Measurements from ENCODE around the gene COL28A1. TPM values are rescaled to one million over a fixed set of nuclear protein-coding genes. Genes with fewer than 3 reads are reported as not detected.

Gene COL28A1
- total RNA-seq, 2 experiments from 2014 or later, result not detected

DNA sequence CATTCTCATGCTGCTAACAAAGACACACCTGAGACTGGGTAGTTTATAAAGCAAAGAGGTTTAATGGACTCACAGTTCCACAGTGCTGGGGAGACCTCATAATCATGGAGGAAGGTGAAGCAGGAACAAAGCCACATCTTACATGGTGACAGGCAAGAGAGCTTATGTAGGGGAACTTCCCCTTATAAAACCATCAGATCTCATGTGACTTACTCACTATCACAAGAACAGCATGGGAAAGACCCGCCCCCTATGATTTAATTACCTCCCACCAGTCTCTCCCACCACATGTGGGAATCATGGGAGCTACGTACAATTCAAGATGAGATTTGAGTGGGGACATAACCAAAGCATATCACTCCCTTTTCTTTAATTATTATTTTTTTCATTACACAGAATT lies 16.6 kb downstream of the COL28A1 start:
- H3K27ac Mint-ChIP-seq, result no peak overlapping the region
- H3K27me3 Mint-ChIP-seq, result no peaks in the 10 kb centered on the region
- POLR2A ChIA-PET, result no interaction called here
- DNase-seq, result no peak
- no peak overlapping the region for H3K4me3 Mint-ChIP-seq
- TF ChIP-seq, protein P1, sequence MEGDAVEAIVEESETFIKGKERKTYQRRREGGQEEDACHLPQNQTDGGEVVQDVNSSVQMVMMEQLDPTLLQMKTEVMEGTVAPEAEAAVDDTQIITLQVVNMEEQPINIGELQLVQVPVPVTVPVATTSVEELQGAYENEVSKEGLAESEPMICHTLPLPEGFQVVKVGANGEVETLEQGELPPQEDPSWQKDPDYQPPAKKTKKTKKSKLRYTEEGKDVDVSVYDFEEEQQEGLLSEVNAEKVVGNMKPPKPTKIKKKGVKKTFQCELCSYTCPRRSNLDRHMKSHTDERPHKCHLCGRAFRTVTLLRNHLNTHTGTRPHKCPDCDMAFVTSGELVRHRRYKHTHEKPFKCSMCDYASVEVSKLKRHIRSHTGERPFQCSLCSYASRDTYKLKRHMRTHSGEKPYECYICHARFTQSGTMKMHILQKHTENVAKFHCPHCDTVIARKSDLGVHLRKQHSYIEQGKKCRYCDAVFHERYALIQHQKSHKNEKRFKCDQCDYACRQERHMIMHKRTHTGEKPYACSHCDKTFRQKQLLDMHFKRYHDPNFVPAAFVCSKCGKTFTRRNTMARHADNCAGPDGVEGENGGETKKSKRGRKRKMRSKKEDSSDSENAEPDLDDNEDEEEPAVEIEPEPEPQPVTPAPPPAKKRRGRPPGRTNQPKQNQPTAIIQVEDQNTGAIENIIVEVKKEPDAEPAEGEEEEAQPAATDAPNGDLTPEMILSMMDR (IDR thresholded peaks at IDR 0.05), result no peak
- ATAC-seq, result no peak
- no peaks in the 10 kb centered on the region for H3K9me3 Mint-ChIP-seq
- intact Hi-C loops (cut with micrococcal nuclease), result no loop called here
- no peaks in the 10 kb centered on the region for H3K36me3 Mint-ChIP-seq (ENCODE audit: low read depth)
- CTCF ChIA-PET, result no interaction called here
- H3K4me1 Mint-ChIP-seq (ENCODE audit: low read depth), result peaks cover 2% of the 10 kb centered on the region

DNA sequence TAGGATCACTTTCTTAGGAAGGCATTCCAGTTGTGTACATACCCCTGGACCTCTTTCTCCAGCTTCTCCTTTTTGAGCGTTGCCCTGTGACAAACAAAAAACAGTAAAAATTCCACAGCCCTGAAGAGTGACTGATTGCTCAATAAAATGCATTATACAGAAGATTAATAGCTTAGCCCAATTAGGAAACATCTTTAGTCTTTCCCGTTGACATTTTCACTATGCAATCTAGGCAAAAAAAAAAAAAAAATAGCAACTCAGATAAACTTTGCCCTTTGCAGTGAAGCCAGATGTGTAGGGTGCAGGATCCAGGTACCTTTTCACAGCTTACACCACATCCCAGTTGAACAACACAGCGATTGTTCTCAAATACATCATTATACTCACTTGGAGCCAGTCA lies 17.9 kb downstream of the COL28A1 start:
- ChIA-PET CTCF (no interaction called here), POLR2A (no interaction called here)
- DNase-seq (no peak), ATAC-seq (no peak)
- Mint-ChIP-seq H3K27ac (no peak overlapping the region), H3K4me3 (no peak overlapping the region), H3K27me3 (no peaks in the 10 kb centered on the region), H3K4me1 (ENCODE audit: low read depth) (peaks cover 2% of the 10 kb centered on the region), H3K36me3 (ENCODE audit: low read depth) (no peaks in the 10 kb centered on the region), H3K9me3 (no peaks in the 10 kb centered on the region)
- intact Hi-C loops (cut with micrococcal nuclease), result no loop called here
- TF ChIP-seq, protein P1 (IDR thresholded peaks at IDR 0.05), result no peak

DNA sequence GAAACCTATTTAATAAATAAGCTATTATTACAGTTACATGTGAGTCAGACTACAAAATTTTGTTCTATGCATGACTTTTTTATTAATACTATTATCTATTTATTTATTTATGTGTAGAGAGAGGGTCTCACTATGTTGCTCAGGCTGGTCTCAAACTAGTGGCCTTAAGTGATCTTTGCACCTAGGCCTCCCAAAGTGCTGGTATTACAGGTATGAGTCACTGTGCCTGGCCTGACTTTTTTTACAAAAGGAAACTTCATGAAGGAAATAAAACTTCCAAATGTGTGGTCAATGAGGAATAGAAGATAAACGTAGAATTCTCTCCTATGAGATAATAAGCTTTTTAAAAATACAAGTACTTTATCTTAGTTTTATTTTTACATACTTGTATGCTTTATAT lies 19.0 kb downstream of the COL28A1 start:
- no peak for ATAC-seq
- Mint-ChIP-seq H3K27me3 (peaks cover 3% of the 10 kb centered on the region), H3K4me1 (ENCODE audit: low read depth) (peaks cover 2% of the 10 kb centered on the region), H3K9me3 (no peaks in the 10 kb centered on the region), H3K27ac (no peak overlapping the region), H3K36me3 (ENCODE audit: low read depth) (no peaks in the 10 kb centered on the region), H3K4me3 (no peak overlapping the region)
- ChIA-PET CTCF (no interaction called here), POLR2A (no interaction called here)
- intact Hi-C loops (cut with micrococcal nuclease), result no loop called here
- TF ChIP-seq, protein P1 (IDR thresholded peaks at IDR 0.05), result no peak
- no peak for DNase-seq

DNA sequence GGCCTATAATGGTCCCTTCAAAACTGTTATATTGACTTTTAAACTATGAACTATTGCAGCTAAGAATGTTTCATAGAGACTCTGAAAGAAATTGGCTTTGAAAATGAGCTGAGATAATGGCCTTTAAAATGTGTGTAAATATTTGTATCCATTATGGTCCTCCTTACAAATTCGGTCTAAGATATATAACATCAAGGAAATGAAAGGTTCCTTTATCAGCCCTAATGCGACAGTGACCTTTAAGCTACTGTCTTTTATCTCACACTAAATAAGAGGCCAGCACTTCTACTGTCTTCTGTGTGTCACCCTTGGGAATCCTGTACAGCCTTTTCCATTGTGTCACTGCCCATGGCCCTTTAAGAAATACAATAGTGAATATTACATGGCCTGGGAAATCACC lies 19.5 kb downstream of the COL28A1 start:
- no peak for DNase-seq
- CTCF ChIA-PET, result no interaction called here
- POLR2A ChIA-PET, result no interaction called here
- Mint-ChIP-seq H3K27me3 (peaks cover 3% of the 10 kb centered on the region), H3K4me3 (no peak overlapping the region), H3K27ac (no peak overlapping the region), H3K36me3 (ENCODE audit: low read depth) (no peaks in the 10 kb centered on the region), H3K4me1 (ENCODE audit: low read depth) (peaks cover 1% of the 10 kb centered on the region), H3K9me3 (no peaks in the 10 kb centered on the region)
- intact Hi-C loops (cut with micrococcal nuclease), result no loop called here
- TF ChIP-seq, protein P1 (IDR thresholded peaks at IDR 0.05), result no peak
- no peak for ATAC-seq

DNA sequence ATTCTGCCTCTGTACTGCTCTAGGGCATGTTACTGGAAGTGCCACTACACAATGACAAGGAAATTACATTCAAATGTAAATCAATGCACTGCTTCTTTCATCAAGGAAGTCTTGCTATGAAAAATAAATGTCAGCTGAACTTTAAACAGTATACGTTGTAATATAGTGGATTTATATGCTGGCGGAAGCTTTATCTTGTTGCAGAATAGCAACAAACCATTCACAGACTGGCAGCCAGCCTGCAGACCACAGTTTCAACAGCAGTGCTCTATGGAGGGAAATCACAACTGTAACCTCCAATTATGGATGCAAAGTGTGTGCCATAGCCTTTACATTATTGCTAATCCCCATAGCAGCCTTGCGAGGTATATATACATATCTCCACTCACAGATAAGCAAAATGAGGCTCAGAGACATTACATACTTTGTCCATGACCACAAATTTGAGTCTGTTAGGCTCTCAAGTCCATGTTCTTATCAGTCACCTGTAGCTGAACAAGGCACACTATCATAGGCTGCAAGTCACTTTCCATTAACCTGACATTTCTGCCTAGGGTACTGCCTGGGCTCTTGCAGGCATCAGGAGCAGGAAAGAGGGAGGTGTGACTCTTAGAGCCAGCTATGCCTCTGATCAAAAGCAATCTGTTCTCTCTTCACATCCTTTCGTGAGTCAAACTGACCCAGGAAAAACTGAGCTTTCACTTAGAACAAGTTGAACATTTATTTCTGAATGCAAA lies 22.6 kb downstream of the COL28A1 start:
- POLR2A ChIA-PET, result no interaction called here
- Mint-ChIP-seq H3K36me3 (ENCODE audit: low read depth) (no peaks in the 10 kb centered on the region), H3K27ac (no peak overlapping the region), H3K4me1 (ENCODE audit: low read depth) (no peaks in the 10 kb centered on the region), H3K4me3 (no peak overlapping the region), H3K9me3 (no peaks in the 10 kb centered on the region), H3K27me3 (peaks cover 3% of the 10 kb centered on the region)
- intact Hi-C loops (cut with micrococcal nuclease), result no loop called here
- DNase-seq (no peak), ATAC-seq (no peak)
- TF ChIP-seq, protein P1 (IDR thresholded peaks at IDR 0.05), result no peak
- CTCF ChIA-PET, result interaction anchor here (0.9 kb wide), 1 partner anchor 79 kb away, joined by 3 read pairs; no protein-coding TSS in a partner anchor

Data from activated CD8-positive, alpha-beta T cell treated with anti-CD3 and anti-CD28 coated beads for 36 hours (primary cell).